Esophagus muscularis mucosa (tissue), 4 donors: ENCODE measurements around the gene RASGRF1.

Experiments
- CTCF ChIP-seq, 3 experiments: fragments of 200-600 bp in 2 of 3; fragments of 450-650 bp in 1 of 3; sonication (generic) in 2 of 3; IDR thresholded peaks; one replicate each; pipeline ENCODE4 v1.5.1; 2017 to 2019; ENCODE audit warnings: antibody characterized with exemption in 3 of 3, mild to moderate bottlenecking in 2 of 3, moderate library complexity in 1 of 3
- EP300 ChIP-seq: sonication (generic); formaldehyde crosslinking; IDR thresholded peaks from one replicate; pipeline ENCODE4 v1.6.1; 2017; ENCODE audit warnings: antibody characterized with exemption
- POLR2A ChIP-seq: fragments of 450-650 bp; IDR thresholded peaks from one replicate; pipeline ENCODE4 v1.6.1; 2017; ENCODE audit warnings: antibody characterized with exemption, moderate library complexity, mild to moderate bottlenecking, low read depth
- POLR2AphosphoS5 ChIP-seq, 2 donors: sonication (generic); formaldehyde crosslinking; IDR thresholded peaks; one replicate each; pipeline ENCODE4 v1.6.1; 2017; ENCODE audit warnings: antibody characterized with exemption in 2 of 2

GRCh38 chr15:79034284-79034683 lies 56.3 kb downstream of the RASGRF1 start:
- TF ChIP-seq CTCF (IDR thresholded peaks at IDR 0.05) (no peak), POLR2A (no peak), POLR2AphosphoS5 (IDR thresholded peaks at IDR 0.05) (no peak), EP300 (no peak)
